ENCODE measurements around the gene DIPK1B.

DNA sequence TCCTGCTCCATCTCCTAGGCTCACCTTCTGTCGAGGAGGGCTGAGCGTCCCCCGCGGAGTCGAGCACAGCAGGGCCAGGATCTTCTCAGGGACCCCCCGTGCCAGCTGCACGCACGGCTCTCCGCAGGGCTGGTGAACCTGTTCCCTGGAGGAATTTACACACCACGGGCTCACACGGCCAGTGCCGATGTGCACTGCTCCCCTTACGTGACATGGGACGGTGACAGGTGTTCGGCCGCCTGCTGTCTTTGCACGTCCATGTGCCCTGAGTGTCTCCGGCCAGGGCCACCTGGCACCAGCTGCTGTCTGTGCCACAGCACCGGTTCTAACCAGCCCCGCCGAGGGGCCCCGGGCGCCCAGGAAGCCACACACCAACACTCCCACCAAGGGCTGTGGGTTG, 16.4 kb upstream of the DIPK1B start:
- TF ChIP-seq, protein P1, sequence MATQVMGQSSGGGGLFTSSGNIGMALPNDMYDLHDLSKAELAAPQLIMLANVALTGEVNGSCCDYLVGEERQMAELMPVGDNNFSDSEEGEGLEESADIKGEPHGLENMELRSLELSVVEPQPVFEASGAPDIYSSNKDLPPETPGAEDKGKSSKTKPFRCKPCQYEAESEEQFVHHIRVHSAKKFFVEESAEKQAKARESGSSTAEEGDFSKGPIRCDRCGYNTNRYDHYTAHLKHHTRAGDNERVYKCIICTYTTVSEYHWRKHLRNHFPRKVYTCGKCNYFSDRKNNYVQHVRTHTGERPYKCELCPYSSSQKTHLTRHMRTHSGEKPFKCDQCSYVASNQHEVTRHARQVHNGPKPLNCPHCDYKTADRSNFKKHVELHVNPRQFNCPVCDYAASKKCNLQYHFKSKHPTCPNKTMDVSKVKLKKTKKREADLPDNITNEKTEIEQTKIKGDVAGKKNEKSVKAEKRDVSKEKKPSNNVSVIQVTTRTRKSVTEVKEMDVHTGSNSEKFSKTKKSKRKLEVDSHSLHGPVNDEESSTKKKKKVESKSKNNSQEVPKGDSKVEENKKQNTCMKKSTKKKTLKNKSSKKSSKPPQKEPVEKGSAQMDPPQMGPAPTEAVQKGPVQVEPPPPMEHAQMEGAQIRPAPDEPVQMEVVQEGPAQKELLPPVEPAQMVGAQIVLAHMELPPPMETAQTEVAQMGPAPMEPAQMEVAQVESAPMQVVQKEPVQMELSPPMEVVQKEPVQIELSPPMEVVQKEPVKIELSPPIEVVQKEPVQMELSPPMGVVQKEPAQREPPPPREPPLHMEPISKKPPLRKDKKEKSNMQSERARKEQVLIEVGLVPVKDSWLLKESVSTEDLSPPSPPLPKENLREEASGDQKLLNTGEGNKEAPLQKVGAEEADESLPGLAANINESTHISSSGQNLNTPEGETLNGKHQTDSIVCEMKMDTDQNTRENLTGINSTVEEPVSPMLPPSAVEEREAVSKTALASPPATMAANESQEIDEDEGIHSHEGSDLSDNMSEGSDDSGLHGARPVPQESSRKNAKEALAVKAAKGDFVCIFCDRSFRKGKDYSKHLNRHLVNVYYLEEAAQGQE (IDR thresholded peaks at IDR 0.05; ENCODE audit: low read depth, low read length): no peak
- no peak for TF ChIP-seq EZH2phosphoT487 (IDR thresholded peaks at IDR 0.05; ENCODE audit: borderline replicate concordance, low read depth)
- TF ChIP-seq POLR2AphosphoS5 (IDR thresholded peaks at IDR 0.05; ENCODE audit: low read depth, low read length): no peak
- TF ChIP-seq, protein P2, sequence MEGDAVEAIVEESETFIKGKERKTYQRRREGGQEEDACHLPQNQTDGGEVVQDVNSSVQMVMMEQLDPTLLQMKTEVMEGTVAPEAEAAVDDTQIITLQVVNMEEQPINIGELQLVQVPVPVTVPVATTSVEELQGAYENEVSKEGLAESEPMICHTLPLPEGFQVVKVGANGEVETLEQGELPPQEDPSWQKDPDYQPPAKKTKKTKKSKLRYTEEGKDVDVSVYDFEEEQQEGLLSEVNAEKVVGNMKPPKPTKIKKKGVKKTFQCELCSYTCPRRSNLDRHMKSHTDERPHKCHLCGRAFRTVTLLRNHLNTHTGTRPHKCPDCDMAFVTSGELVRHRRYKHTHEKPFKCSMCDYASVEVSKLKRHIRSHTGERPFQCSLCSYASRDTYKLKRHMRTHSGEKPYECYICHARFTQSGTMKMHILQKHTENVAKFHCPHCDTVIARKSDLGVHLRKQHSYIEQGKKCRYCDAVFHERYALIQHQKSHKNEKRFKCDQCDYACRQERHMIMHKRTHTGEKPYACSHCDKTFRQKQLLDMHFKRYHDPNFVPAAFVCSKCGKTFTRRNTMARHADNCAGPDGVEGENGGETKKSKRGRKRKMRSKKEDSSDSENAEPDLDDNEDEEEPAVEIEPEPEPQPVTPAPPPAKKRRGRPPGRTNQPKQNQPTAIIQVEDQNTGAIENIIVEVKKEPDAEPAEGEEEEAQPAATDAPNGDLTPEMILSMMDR (IDR thresholded peaks at IDR 0.05): no peak
- TF ChIP-seq RAD21 (IDR thresholded peaks at IDR 0.05; ENCODE audit: low read length): no peak
- TF ChIP-seq CHD2 (IDR thresholded peaks at IDR 0.05; ENCODE audit: low read length, partially characterized antibody): no peak
- no peak for TF ChIP-seq EP300 (IDR thresholded peaks at IDR 0.05; ENCODE audit: borderline replicate concordance in 1 of 2, low read depth in 1 of 2, low read length in 1 of 2)
- TF ChIP-seq, protein P3, sequence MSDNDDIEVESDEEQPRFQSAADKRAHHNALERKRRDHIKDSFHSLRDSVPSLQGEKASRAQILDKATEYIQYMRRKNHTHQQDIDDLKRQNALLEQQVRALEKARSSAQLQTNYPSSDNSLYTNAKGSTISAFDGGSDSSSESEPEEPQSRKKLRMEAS (IDR thresholded peaks at IDR 0.05; ENCODE audit: low read depth): no peak
- TF ChIP-seq, protein P4, sequence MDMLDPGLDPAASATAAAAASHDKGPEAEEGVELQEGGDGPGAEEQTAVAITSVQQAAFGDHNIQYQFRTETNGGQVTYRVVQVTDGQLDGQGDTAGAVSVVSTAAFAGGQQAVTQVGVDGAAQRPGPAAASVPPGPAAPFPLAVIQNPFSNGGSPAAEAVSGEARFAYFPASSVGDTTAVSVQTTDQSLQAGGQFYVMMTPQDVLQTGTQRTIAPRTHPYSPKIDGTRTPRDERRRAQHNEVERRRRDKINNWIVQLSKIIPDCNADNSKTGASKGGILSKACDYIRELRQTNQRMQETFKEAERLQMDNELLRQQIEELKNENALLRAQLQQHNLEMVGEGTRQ (IDR thresholded peaks at IDR 0.05; ENCODE audit: borderline replicate concordance, low read depth, low read length): no peak
- TF ChIP-seq FOXM1 (IDR thresholded peaks at IDR 0.05; ENCODE audit: low read depth): no peak
- TF ChIP-seq RFX5 (IDR thresholded peaks at IDR 0.05; ENCODE audit: low read length): no peak
- TF ChIP-seq NRF1 (IDR thresholded peaks at IDR 0.05; ENCODE audit: low read depth, low read length): no peak
- no peak for TF ChIP-seq GABPA (IDR thresholded peaks at IDR 0.05; ENCODE audit: low read depth)

All from SK-N-SH (cell line).